Caco-2 (cell line): ENCODE results near the gene CATSPERD. TPM values are rescaled to one million over a fixed set of nuclear protein-coding genes. Genes with fewer than 3 reads are reported as not detected.

Source experiments
- BruUV-seq: library from RNA; stranded (reverse); fragments of 400-500 nt; replicated peaks from 2 replicates; lab custom pipeline; 2021; lab: Mats Ljungman, UMichigan
- CTCF ChIA-PET: fragments of 300-600 bp; sonication (Branson Sonifier 250); formaldehyde crosslinking; loops from one replicate; lab custom pipeline; 2022; ENCODE audit warnings: antibody characterized with exemption; lab: Charles Lee
- POLR2A ChIA-PET: fragments of 300-600 bp; sonication (Branson Sonifier 250); formaldehyde crosslinking; loops from one replicate; lab custom pipeline; 2022; ENCODE audit warnings: antibody characterized with exemption; lab: Charles Lee
- DNase-seq, 2 experiments: peaks; one replicate each; pipeline versions ENCODE4 v3.0.0 to v3.0.0-alpha.2; 2020 to 2022
- H3K27me3 ChIP-seq: replicated peaks from 2 replicates; pipeline ENCODE4 v1.6.0; 2011; ENCODE audit warnings: low read length; ENCODE audit not compliant: control insufficient read depth, insufficient read depth
- H3K36me3 ChIP-seq: 2 replicates; pipeline ENCODE4 v1.5.1; 2011; ENCODE audit warnings: low read length; ENCODE audit not compliant: control insufficient read depth, insufficient read depth
- H3K4me1 ChIP-seq: fragments of 250-450 bp; sonication (Bioruptor Pico); 2 replicates; pipeline ENCODE4 v1.5.1; 2020; ENCODE audit warnings: mild to moderate bottlenecking
- H3K4me3 ChIP-seq: 2 replicates; pipeline ENCODE4 v1.5.1; 2011; ENCODE audit warnings: low read depth, mild to moderate bottlenecking, control low read depth, low read length
- H3K9me3 ChIP-seq: fragments of 250-450 bp; sonication (Bioruptor Pico); 2 replicates; pipeline ENCODE4 v1.5.1; 2020; ENCODE audit warnings: mild to moderate bottlenecking, moderate library complexity
- H3K27ac Mint-ChIP-seq: one replicate; pipeline ENCODE4 v1.8.0; 2022; ENCODE audit warnings: mixed read lengths; ENCODE audit not compliant: unreplicated experiment
- H3K27me3 Mint-ChIP-seq: one replicate; pipeline ENCODE4 v1.8.0; 2022; ENCODE audit warnings: mixed read lengths; ENCODE audit not compliant: insufficient read depth, unreplicated experiment
- H3K36me3 Mint-ChIP-seq: one replicate; pipeline ENCODE4 v1.8.0; 2022; ENCODE audit warnings: mild to moderate bottlenecking, mixed read lengths; ENCODE audit not compliant: insufficient read depth, unreplicated experiment
- H3K4me1 Mint-ChIP-seq: one replicate; pipeline ENCODE4 v1.8.0; 2022; ENCODE audit warnings: low read depth, mixed read lengths; ENCODE audit not compliant: unreplicated experiment
- H3K4me3 Mint-ChIP-seq: one replicate; pipeline ENCODE4 v1.8.0; 2022; ENCODE audit warnings: mild to moderate bottlenecking, moderate library complexity, mixed read lengths; ENCODE audit not compliant: unreplicated experiment
- H3K9me3 Mint-ChIP-seq: one replicate; pipeline ENCODE4 v1.8.0; 2022; ENCODE audit warnings: mixed read lengths; ENCODE audit not compliant: unreplicated experiment
- intact Hi-C: fragments of 100-400 bp; cut with micrococcal nuclease; formaldehyde crosslinking; loops from one replicate; pipeline ENCODE4 v1.10.0; 2022; ENCODE audit not compliant: unreplicated experiment
- total RNA-seq: library from RNA; stranded (reverse); gene quantifications from 2 replicates; pipeline ENCODE4 v1.2.3, GENCODE V29; 2022
- TF ChIP-seq, protein P1 (sequence below), 2 experiments: fragments of 200-600 bp in 1 of 2; IDR thresholded peaks; 1 replicate in 1 of 2; 2 replicates in 1 of 2; pipeline versions ENCODE4 v1.5.1 to v1.8.0; 2011 to 2022; ENCODE audit warnings: antibody characterized with exemption in 1 of 2, control low read depth in 1 of 2, inconsistent platforms in 1 of 2, low read depth in 1 of 2, low read length in 1 of 2, mild to moderate bottlenecking in 1 of 2, moderate library complexity in 1 of 2; ENCODE audit not compliant: insufficient read depth in 1 of 2, severe bottlenecking in 1 of 2, unreplicated experiment in 1 of 2

CATSPERD gene
- total RNA-seq, 1 experiment from 2014 or later = not detected

DNA sequence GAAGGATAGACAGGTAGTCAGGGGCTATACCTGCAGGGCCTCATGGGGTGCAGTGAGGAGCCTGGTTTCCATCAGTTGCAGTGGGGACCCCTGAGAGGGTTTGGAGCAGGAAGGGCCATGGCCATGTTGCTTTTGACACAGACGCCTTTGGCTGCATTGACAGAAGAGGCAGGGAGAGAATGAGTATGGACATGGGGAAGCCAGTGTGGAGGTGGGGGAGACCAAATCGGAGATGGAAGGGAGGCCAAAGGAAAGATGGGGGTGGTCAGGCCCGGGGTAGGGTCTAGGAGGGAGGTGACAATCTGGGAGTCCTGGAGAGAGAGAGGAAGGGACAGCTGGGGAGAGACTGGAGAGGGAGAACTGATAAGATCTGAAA is 38.3 kb upstream of the CATSPERD start:
- no peaks in the 10 kb centered on the region for H3K9me3 ChIP-seq
- Mint-ChIP-seq H3K27ac (no peak overlapping the region), H3K4me3 (peak overlapping the region; percentile 79), H3K4me1 (peaks cover 15% of the 10 kb centered on the region), H3K9me3 (no peaks in the 10 kb centered on the region), H3K27me3 (no peaks in the 10 kb centered on the region), H3K36me3 (peaks cover 31% of the 10 kb centered on the region)
- intact Hi-C loops = no loop called here
- no peak overlapping the region for H3K4me3 ChIP-seq
- ChIA-PET CTCF (no interaction called here), POLR2A (no interaction called here)
- TF ChIP-seq, protein P1, sequence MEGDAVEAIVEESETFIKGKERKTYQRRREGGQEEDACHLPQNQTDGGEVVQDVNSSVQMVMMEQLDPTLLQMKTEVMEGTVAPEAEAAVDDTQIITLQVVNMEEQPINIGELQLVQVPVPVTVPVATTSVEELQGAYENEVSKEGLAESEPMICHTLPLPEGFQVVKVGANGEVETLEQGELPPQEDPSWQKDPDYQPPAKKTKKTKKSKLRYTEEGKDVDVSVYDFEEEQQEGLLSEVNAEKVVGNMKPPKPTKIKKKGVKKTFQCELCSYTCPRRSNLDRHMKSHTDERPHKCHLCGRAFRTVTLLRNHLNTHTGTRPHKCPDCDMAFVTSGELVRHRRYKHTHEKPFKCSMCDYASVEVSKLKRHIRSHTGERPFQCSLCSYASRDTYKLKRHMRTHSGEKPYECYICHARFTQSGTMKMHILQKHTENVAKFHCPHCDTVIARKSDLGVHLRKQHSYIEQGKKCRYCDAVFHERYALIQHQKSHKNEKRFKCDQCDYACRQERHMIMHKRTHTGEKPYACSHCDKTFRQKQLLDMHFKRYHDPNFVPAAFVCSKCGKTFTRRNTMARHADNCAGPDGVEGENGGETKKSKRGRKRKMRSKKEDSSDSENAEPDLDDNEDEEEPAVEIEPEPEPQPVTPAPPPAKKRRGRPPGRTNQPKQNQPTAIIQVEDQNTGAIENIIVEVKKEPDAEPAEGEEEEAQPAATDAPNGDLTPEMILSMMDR (IDR thresholded peaks at IDR 0.05; ENCODE audit: insufficient read depth in 1 of 2, low read depth in 1 of 2, low read length in 1 of 2, severe bottlenecking in 1 of 2, unreplicated experiment in 1 of 2) = no peak
- DNase-seq = no peak
- no peaks in the 10 kb centered on the region for H3K36me3 ChIP-seq
- no peaks in the 10 kb centered on the region for H3K27me3 ChIP-seq
- no TSS peak for BruUV-seq
- H3K4me1 ChIP-seq = no peaks in the 10 kb centered on the region; the same call in 1 of the 2 replicates

DNA sequence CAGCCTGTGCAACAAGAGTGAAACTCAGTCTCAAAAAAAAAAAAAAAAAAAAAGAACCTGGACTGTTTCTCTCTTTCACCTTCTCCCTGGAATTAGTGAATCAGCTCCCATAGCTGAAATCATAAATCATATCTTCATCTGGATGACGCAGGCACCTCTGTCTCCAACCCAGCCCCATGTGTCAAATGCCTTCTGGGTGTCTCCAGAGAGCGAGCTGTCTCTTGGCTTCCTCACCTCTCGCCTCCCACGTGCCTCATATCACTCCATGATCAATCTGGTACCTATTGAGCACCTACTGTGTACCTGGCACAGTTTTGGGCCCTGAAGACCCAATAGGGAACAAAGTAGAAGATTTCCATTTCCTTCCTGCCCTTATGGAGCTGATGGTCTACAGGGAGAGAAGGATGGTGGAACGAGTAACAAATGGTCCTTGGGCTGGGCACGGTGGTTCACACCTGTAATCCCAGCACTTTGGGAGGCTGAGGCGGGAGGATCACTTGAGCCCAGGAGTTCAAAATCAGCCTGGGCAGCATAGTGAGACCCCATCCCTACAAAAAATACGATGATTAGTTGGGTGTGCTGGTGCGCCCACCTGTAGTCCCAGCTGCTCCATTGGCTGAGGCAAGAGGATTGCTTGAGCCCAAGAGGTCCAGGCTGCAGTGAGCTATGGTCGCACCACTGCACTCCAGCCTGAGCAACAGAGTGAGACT is 37.1 kb upstream of the CATSPERD start:
- Mint-ChIP-seq H3K27me3 (no peaks in the 10 kb centered on the region), H3K4me3 (no peak overlapping the region), H3K36me3 (peaks cover 25% of the 10 kb centered on the region), H3K27ac (no peak overlapping the region), H3K9me3 (no peaks in the 10 kb centered on the region), H3K4me1 (peaks cover 15% of the 10 kb centered on the region)
- H3K4me1 ChIP-seq = no peaks in the 10 kb centered on the region; the same call in 1 of the 2 replicates
- no TSS peak for BruUV-seq
- H3K4me3 ChIP-seq = no peak overlapping the region
- H3K36me3 ChIP-seq = no peaks in the 10 kb centered on the region
- intact Hi-C loops = no loop called here
- no peak for DNase-seq
- H3K27me3 ChIP-seq = no peaks in the 10 kb centered on the region
- CTCF ChIA-PET = interaction anchor here (0.7 kb wide), 1 partner anchor 196 kb away, joined by 5 read pairs; no protein-coding TSS in a partner anchor
- POLR2A ChIA-PET = no interaction called here
- H3K9me3 ChIP-seq = no peaks in the 10 kb centered on the region
- TF ChIP-seq, protein P1 (IDR thresholded peaks at IDR 0.05; ENCODE audit: insufficient read depth in 1 of 2, low read depth in 1 of 2, low read length in 1 of 2, severe bottlenecking in 1 of 2, unreplicated experiment in 1 of 2) = no peak

DNA sequence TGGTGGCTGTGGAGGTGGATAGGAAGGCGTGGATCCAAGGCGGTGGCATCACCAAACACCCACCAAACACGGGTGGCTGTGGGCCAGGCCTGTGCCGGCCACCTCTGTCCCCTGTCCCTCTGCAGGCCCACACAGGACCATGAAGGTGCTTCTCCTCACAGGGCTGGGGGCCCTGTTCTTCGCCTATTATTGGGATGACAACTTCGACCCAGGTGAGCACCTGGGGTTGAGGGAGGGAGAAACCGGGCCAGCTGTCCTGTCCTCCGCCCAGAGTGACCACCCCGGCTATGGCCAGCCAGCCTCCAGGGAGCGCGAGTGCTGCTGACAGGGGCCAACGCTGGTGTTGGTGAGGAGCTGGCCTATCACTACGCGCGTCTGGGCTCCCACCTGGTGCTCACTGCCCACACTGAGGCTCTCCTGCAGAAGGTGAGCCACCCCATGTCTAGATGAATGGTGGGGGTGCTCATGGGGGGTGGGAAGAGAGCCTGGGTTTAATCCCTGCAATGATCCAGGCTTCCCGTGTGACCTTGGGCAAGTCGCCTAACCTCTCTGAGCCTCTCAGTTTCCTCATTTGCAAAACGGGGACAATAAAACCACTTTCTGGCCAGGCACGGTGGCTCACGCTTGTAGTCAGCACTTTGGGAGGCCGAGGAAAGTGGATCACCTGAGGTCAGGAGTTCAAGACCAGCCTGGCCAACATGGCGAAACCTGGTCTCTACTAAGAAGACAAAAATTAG is 35.6 kb upstream of the CATSPERD start:
- H3K36me3 Mint-ChIP-seq = peaks cover 22% of the 10 kb centered on the region
- H3K27me3 Mint-ChIP-seq = no peaks in the 10 kb centered on the region
- Histone ChIP-seq H3K36me3 (no peaks in the 10 kb centered on the region), H3K4me1 (no peaks in the 10 kb centered on the region), H3K4me3 (no peak overlapping the region), H3K9me3 (no peaks in the 10 kb centered on the region), H3K27me3 (no peaks in the 10 kb centered on the region)
- H3K4me1 Mint-ChIP-seq = peaks cover 9% of the 10 kb centered on the region
- H3K9me3 Mint-ChIP-seq = no peaks in the 10 kb centered on the region
- no TSS peak for BruUV-seq
- DNase-seq = no peak
- no peak overlapping the region for H3K4me3 Mint-ChIP-seq
- ChIA-PET CTCF (no interaction called here), POLR2A (no interaction called here)
- TF ChIP-seq, protein P1 (IDR thresholded peaks at IDR 0.05; ENCODE audit: insufficient read depth in 1 of 2, low read depth in 1 of 2, low read length in 1 of 2, severe bottlenecking in 1 of 2, unreplicated experiment in 1 of 2) = no peak
- no peak overlapping the region for H3K27ac Mint-ChIP-seq
- intact Hi-C loops = no loop called here
